Glutamatergic neuron (in vitro differentiated cells): ENCODE data around the gene PTDSS2. TPM values are rescaled to one million over a fixed set of nuclear protein-coding genes. Genes with fewer than 3 reads are reported as not detected.
A peak's percentile ranks its signal among the peaks of the same experiment; 100 is the strongest.
"Not testable (repeated sequence)": the region's sequence is repeated elsewhere in the genome, so short reads cannot be mapped to it uniquely, and the experiment has no call there.

ENCODE experiments used
- DNase-seq: peaks from one replicate; pipeline ENCODE4 v3.0.0; 2022
- H3K27ac Mint-ChIP-seq: one replicate; pipeline ENCODE4 v1.8.0; 2020; ENCODE audit warnings: mild to moderate bottlenecking, mixed read lengths, inconsistent platforms; ENCODE audit not compliant: unreplicated experiment
- H3K27me3 Mint-ChIP-seq: one replicate; pipeline ENCODE4 v1.8.0; 2020; ENCODE audit warnings: mild to moderate bottlenecking, moderate library complexity, mixed read lengths, inconsistent platforms; ENCODE audit not compliant: unreplicated experiment
- H3K36me3 Mint-ChIP-seq: one replicate; pipeline ENCODE4 v1.8.0; 2020; ENCODE audit warnings: mild to moderate bottlenecking, mixed read lengths, inconsistent platforms; ENCODE audit not compliant: unreplicated experiment
- H3K4me1 Mint-ChIP-seq: one replicate; pipeline ENCODE4 v1.8.0; 2020; ENCODE audit warnings: mild to moderate bottlenecking, low read depth, mixed read lengths, inconsistent platforms; ENCODE audit not compliant: unreplicated experiment
- H3K4me3 Mint-ChIP-seq: one replicate; pipeline ENCODE4 v1.8.0; 2020; ENCODE audit warnings: mild to moderate bottlenecking, mixed read lengths, inconsistent platforms; ENCODE audit not compliant: unreplicated experiment
- H3K9me3 Mint-ChIP-seq: one replicate; pipeline ENCODE4 v1.8.0; 2020; ENCODE audit warnings: mild to moderate bottlenecking, moderate library complexity, mixed read lengths, inconsistent platforms; ENCODE audit not compliant: unreplicated experiment
- long read RNA-seq: library from polyadenylated mRNA; unstranded; transcript quantifications from one replicate; pipeline ENCODE4 v2.0.0, GENCODE V29; 2020; ENCODE audit not compliant: unreplicated experiment
- total RNA-seq: library from RNA; stranded (reverse); fragmentation: NEBNext Ultra II Directional; extraction: Animal tissue kit (Norgen Biotek cat#: 25700); gene quantifications from one replicate; pipeline ENCODE4 v1.2.1, GENCODE V29; 2021; ENCODE audit not compliant: unreplicated experiment
- TF ChIP-seq, protein P1 (sequence below): fragments of 200-600 bp; sonication (generic); IDR thresholded peaks from one replicate; pipeline ENCODE4 v1.5.0; 2021; ENCODE audit not compliant: partially characterized antibody, unreplicated experiment

Gene PTDSS2
- total RNA-seq = 123 TPM
- long read RNA-seq, transcript PTDSS2-201 (12 exons, 2,445 nt) = major isoform, 24 of 45 reads
- long read RNA-seq, partial matches to known transcripts = 3 of 45 reads
- long read RNA-seq, other reads (novel, unspliced or antisense) = 15 of 45 reads

DNA sequence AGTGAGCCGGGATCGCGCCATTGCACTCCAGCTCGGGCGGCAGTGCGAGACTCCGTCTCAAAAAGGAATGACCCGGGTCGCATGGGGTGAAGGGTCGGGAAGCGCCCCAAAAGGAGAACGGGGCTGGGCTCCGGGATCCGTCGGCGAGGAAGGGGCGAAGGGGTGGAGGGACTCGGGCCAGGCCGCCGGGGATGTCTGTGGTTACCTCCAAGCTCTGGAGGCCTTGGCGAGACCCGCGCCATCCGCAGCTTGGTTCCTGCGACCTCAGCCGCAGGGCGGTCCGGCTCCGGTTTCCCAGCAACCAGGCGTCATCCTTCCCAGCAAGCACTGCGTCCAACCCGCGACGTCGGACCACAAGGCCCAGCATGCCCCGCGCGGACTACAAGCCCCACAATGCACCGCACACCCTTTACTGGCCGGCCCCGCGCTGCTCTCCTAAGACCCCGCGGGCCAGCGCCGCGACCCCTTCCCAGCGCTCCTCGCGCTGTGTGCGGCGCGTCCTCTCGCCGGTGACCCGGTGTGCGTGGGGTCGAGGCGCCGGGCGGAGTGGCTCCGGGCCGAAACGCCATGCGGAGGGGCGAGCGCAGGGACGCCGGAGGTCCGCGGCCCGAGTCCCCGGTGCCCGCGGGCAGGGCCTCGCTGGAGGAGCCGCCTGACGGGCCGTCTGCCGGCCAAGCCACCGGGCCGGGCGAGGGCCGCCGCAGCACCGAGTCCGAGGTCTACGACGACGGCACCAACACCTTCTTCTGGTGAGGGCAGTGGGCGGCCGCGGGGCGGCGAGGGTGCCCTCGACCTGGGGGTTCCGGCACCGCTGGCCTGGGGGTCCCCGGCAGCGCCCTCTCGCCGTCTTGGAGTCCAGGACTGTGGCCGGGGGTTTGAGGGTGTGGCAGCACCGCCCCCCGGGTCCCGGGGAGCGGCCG lies at the start of gene PTDSS2:
Gene PTDSS2 (plus strand): TSS at position 391 of the 920 bp plus-strand sequence. CDS start 177 bp downstream, at position 568.
- TF ChIP-seq, protein P1, sequence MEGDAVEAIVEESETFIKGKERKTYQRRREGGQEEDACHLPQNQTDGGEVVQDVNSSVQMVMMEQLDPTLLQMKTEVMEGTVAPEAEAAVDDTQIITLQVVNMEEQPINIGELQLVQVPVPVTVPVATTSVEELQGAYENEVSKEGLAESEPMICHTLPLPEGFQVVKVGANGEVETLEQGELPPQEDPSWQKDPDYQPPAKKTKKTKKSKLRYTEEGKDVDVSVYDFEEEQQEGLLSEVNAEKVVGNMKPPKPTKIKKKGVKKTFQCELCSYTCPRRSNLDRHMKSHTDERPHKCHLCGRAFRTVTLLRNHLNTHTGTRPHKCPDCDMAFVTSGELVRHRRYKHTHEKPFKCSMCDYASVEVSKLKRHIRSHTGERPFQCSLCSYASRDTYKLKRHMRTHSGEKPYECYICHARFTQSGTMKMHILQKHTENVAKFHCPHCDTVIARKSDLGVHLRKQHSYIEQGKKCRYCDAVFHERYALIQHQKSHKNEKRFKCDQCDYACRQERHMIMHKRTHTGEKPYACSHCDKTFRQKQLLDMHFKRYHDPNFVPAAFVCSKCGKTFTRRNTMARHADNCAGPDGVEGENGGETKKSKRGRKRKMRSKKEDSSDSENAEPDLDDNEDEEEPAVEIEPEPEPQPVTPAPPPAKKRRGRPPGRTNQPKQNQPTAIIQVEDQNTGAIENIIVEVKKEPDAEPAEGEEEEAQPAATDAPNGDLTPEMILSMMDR = no peak
- H3K4me1 Mint-ChIP-seq = peaks cover 20% of the 10 kb centered on the region
- DNase-seq = peak; percentile 98
- H3K27me3 Mint-ChIP-seq = peaks cover 14% of the 10 kb centered on the region
- H3K4me3 Mint-ChIP-seq = peak within 1 kb of the TSS; percentile 98
- H3K27ac Mint-ChIP-seq = peak within 1 kb of the TSS; percentile 96
- H3K36me3 Mint-ChIP-seq = no peaks in the 10 kb centered on the region
- H3K9me3 Mint-ChIP-seq = peaks cover 7% of the 10 kb centered on the region

DNA sequence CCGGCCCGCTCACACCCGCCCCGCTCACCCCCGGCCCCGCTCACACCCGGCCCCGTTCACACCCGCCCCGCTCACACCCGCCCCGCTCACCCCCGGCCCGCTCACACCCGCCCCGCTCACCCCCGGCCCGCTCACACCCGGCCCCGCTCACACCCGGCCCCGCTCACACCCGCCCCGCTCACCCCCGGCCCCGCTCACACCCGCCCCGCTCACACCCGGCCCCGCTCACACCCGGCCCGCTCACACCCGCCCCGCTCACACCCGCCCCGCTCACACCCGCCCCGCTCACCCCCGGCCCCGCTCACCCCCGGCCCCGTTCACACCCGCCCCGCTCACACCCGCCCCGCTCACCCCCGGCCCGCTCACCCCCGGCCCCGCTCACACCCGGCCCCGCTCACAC lies 48.9 kb upstream of the PTDSS2 start:
- DNase-seq, H3K4me3 Mint-ChIP-seq, H3K4me1 Mint-ChIP-seq, H3K36me3 Mint-ChIP-seq, H3K27me3 Mint-ChIP-seq, H3K27ac Mint-ChIP-seq, H3K9me3 Mint-ChIP-seq: not testable (repeated sequence)

DNA sequence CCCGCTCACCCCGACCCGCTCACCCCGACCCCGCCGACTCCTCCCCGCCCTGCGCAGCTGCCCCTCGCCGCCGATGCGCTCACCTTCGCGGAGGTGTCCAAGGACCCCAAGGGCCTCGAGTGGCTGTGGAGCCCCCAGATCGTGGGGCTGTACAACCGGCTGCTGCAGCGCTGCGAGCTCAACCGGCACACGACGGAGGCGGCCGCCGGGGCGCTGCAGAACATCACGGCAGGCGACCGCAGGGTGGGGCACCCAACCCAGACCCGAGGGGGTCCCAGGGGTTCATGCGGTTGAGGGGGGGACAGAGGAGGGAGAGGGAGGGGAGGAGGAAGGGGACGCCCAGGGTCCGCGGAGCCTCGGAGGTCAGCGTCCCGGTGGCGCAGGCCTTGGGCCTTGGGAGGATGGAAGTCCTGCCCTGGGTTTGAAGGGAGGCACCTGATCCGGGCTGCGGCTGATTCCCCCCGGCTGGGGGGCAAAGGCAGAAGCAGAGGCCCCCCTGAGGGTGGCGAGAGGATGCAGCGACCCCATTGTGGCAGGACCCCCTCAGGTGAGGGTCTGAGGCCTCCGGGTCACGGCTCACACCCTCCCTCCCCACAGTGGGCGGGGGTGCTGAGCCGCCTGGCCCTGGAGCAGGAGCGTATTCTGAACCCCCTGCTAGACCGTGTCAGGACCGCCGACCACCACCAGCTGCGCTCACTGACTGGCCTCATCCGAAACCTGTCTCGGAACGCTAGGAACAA lies 46.9 kb upstream of the PTDSS2 start:
- H3K9me3 Mint-ChIP-seq = peaks cover 2% of the 10 kb centered on the region
- no peaks in the 10 kb centered on the region for H3K36me3 Mint-ChIP-seq
- H3K27me3 Mint-ChIP-seq = peaks cover 4% of the 10 kb centered on the region
- H3K4me3 Mint-ChIP-seq = no peak overlapping the region
- H3K4me1 Mint-ChIP-seq = no peaks in the 10 kb centered on the region
- H3K27ac Mint-ChIP-seq = no peak overlapping the region
- DNase-seq = peak; percentile 70
- TF ChIP-seq, protein P1 = no peak

DNA sequence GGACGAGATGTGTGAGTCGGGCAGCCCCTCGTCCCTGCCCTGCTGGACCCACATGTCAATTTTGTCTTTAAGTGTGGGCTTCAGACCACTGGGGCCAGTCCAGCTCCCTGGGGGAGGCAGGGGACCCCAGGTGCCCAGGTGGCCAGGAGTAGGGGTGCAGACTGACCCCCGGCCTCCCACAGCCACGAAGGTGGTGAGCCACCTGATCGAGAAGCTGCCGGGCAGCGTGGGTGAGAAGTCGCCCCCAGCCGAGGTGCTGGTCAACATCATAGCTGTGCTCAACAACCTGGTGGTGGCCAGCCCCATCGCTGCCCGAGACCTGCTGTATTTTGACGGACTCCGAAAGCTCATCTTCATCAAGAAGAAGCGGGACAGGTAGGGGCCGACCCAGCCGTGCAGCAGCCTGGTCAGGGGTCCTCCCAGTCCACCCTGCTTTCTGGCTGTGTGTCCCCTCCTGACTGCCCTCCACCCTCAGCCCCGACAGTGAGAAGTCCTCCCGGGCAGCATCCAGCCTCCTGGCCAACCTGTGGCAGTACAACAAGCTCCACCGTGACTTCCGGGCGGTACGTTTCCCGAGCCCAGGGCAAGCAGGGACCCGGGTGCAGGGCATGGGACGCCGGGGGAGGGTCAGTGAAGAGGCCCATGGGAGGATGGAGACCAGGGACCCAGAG lies 46.2 kb upstream of the PTDSS2 start:
- Mint-ChIP-seq H3K36me3 (no peaks in the 10 kb centered on the region), H3K27ac (no peak overlapping the region), H3K4me1 (no peaks in the 10 kb centered on the region), H3K27me3 (peaks cover 4% of the 10 kb centered on the region), H3K4me3 (no peak overlapping the region), H3K9me3 (peaks cover 2% of the 10 kb centered on the region)
- TF ChIP-seq, protein P1 = no peak
- DNase-seq = no peak
